Activated CD8-positive, alpha-beta T cell treated with anti-CD3 and anti-CD28 coated beads, Interleukin-2, amount 10 ng/mL, durations not matched to agents 7 days and 5 days (primary cell): Measurements from ENCODE around the gene PCK1. TPM values are rescaled to one million over a fixed set of nuclear protein-coding genes. Genes with fewer than 3 reads are reported as not detected.

ENCODE experiments used
- ATAC-seq: fragments of 150-1000 bp; cut with Tn5 transposase; one replicate; pipeline ENCODE4 v1.10.0; 2021; ENCODE audit warnings: moderate library complexity
- CTCF ChIA-PET: fragments of 350-600 bp; sonication (Branson Sonifier 250); formaldehyde crosslinking; loops from one replicate; lab custom pipeline; 2021; ENCODE audit warnings: antibody characterized with exemption; lab: Charles Lee
- POLR2A ChIA-PET: fragments of 350-600 bp; sonication (Branson Sonifier 250); formaldehyde crosslinking; loops from one replicate; lab custom pipeline; 2021; ENCODE audit warnings: antibody characterized with exemption; lab: Charles Lee
- DNase-seq: peaks from one replicate; pipeline ENCODE4 v3.0.0-alpha.2; 2020
- H3K27ac Mint-ChIP-seq: one replicate; pipeline ENCODE4 v1.8.0; 2021; ENCODE audit warnings: mild to moderate bottlenecking, mixed read lengths
- H3K27me3 Mint-ChIP-seq: one replicate; pipeline ENCODE4 v1.8.0; 2021; ENCODE audit warnings: low read depth, mixed read lengths
- H3K36me3 Mint-ChIP-seq: one replicate; pipeline ENCODE4 v1.8.0; 2021; ENCODE audit warnings: low read depth, mixed read lengths
- H3K4me1 Mint-ChIP-seq: one replicate; pipeline ENCODE4 v1.8.0; 2021; ENCODE audit warnings: low read depth, mixed read lengths
- H3K4me3 Mint-ChIP-seq: one replicate; pipeline ENCODE4 v1.8.0; 2021; ENCODE audit warnings: mild to moderate bottlenecking, mixed read lengths
- H3K9me3 Mint-ChIP-seq: one replicate; pipeline ENCODE4 v1.8.0; 2022; ENCODE audit warnings: mixed read lengths; ENCODE audit not compliant: insufficient read depth
- total RNA-seq, 2 experiments: library from RNA; stranded (reverse); gene quantifications; one replicate each; pipeline ENCODE4 v1.2.3, GENCODE V29; 2021

PCK1 gene
- total RNA-seq, 2 experiments from 2014 or later: not detected

DNA sequence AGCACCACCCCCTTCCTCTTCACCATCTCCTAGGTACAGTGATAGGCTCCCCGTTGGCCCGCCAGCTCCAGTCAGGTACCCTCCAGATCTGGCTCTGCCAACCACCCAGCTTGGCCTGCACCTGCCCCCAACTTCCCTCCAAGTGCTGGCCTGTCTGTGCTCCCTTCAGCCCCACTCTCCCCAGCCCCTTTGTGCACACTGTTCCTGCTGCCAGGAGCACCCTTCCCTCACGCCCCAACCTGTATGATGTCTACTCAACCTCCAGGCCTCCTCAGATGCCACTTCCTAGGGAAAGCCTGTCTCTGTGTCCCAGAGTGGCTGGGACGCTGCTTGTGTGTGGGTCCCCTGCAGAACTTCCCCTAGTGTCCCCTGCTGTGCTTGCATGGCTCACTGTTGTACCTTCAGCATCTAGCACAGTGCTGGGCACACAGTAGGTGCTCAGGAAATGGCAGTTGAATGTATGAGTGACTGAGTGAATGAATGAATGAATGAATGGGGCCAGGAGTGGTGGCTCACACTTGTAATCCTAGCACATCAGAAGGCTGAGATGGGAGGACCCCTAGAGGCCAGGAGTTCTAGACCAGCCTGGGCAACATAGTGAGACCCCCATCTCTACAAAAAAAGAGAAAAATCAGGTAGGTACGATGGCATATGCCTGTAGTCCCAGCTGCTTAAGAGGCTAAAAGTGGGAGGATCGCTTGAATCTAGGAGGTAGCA is 56.3 kb downstream of the PCK1 start:
- H3K4me3 Mint-ChIP-seq: no peak overlapping the region
- H3K9me3 Mint-ChIP-seq: no peaks in the 10 kb centered on the region
- peaks cover 12% of the 10 kb centered on the region for H3K36me3 Mint-ChIP-seq
- H3K4me1 Mint-ChIP-seq: peaks cover 61% of the 10 kb centered on the region
- H3K27ac Mint-ChIP-seq: peak overlapping the region; percentile 14
- DNase-seq (no peak), ATAC-seq (no peak)
- ChIA-PET POLR2A (interaction anchor here (0.9 to 1.8 kb wide), 2 partner anchors 10 to 15 kb away, joined by 4 read pairs; no protein-coding TSS in a partner anchor), CTCF (interaction anchor here (1.6 to 8.2 kb wide), 4 partner anchors 12 to 593 kb away, joined by 4 to 69 read pairs (median 34); no protein-coding TSS in a partner anchor)
- H3K27me3 Mint-ChIP-seq: no peaks in the 10 kb centered on the region

Other genes with a start within 250 kb of the PCK1 start
- not detected for gene SPO11, start 231.3 kb upstream of the PCK1 start, total RNA-seq
- gene RAE1, start 209.9 kb upstream of the PCK1 start, total RNA-seq: 10 to 100 TPM; 35.0 to 37.2 TPM
- gene RBM38, start 169.7 kb upstream of the PCK1 start, total RNA-seq: 10 to 100 TPM; 53.8 to 57.1 TPM
- not detected for gene CTCFL, start 36.0 kb upstream of the PCK1 start, total RNA-seq
- gene ZBP1, start 59.3 kb downstream of the PCK1 start, total RNA-seq: 10 to 100 TPM; 10.2 to 11.7 TPM
- under 1 TPM in 1 of 2 experiments, not detected in 1; 0.37 TPM for gene PMEPA1, start 148.9 kb downstream of the PCK1 start, total RNA-seq